HCT116 (cell line): ENCODE results near the gene FRMD4A. TPM values are rescaled to one million over a fixed set of nuclear protein-coding genes. Genes with fewer than 3 reads are reported as not detected.

Experiments
- ATAC-seq: fragments of 200-7000 bp; cut with Tn5 transposase; 2 replicates; pipeline ENCODE4 v1.9.1; 2020; ENCODE audit warnings: mild to moderate bottlenecking, moderate library complexity
- BruUV-seq: library from RNA; stranded (reverse); fragments of 400-500 nt; replicated peaks from 2 replicates; lab custom pipeline; 2021; lab: Mats Ljungman, UMichigan
- CTCF ChIA-PET: fragments of 300-600 bp; sonication (Branson Sonifier 250); formaldehyde crosslinking; loops from one replicate; lab custom pipeline; 2021; ENCODE audit warnings: antibody characterized with exemption; lab: Charles Lee
- POLR2A ChIA-PET: fragments of 300-600, 350-600 bp; sonication (Branson Sonifier 250); formaldehyde crosslinking; loops from one replicate; lab custom pipeline; 2021; ENCODE audit warnings: antibody characterized with exemption; lab: Charles Lee
- RAD21 ChIA-PET, 2 experiments: fragments of 300-600 bp; sonication (Branson Sonifier 250); formaldehyde crosslinking; loops; one replicate each; lab custom pipeline; 2023; ENCODE audit warnings: low total read pairs in 2 of 2; ENCODE audit not compliant: uncharacterized antibody in 2 of 2, unreplicated experiment in 2 of 2, low non-redundant PET in 1 of 2; lab: Charles Lee
- DNase-seq: peaks from one replicate; pipeline ENCODE4 v3.0.0-alpha.2; 2010; ENCODE audit warnings: low read depth, low spot score
- H2AFZ ChIP-seq: fragments of 200-600 bp; shearing (Covaris generic), sonication (generic); 2 replicates; pipeline ENCODE4 v1.6.1; 2017; ENCODE audit warnings: low read depth, mixed run types, mixed read lengths, antibody characterized with exemption, low read length; ENCODE audit not compliant: poor library complexity, severe bottlenecking
- H3K27ac ChIP-seq: 2 replicates; pipeline ENCODE4 v1.5.1; 2012; ENCODE audit warnings: low read depth, low read length
- H3K27me3 ChIP-seq: fragments of 200-600 bp; sonication (generic); 2 replicates; pipeline ENCODE4 v1.6.1; 2016; ENCODE audit warnings: mixed run types, low read length, mixed read lengths; ENCODE audit not compliant: insufficient read depth
- H3K36me3 ChIP-seq, 2 experiments: fragments of 200-500 bp in 1 of 2; fragments of 200-600 bp in 1 of 2; sonication (Bioruptor generic) in 1 of 2; sonication (generic) in 1 of 2; 2 replicates each; pipeline versions ENCODE4 v1.5.1 to v1.6.1; 2014 to 2016; ENCODE audit warnings: low read length in 2 of 2, inconsistent platforms in 1 of 2, mixed read lengths in 1 of 2, mixed run types in 1 of 2; ENCODE audit not compliant: insufficient read depth in 2 of 2, control insufficient read depth in 1 of 2
- H3K4me1 ChIP-seq, 2 experiments: fragments of 200-600 bp in 1 of 2; sonication (generic) in 1 of 2; 2 replicates each; pipeline versions ENCODE4 v1.5.1 to v1.6.1; 2012 to 2017; ENCODE audit warnings: low read length in 2 of 2, inconsistent platforms in 1 of 2, mild to moderate bottlenecking in 1 of 2, mixed read lengths in 1 of 2, mixed run types in 1 of 2, moderate library complexity in 1 of 2; ENCODE audit not compliant: insufficient read depth in 2 of 2, control insufficient read depth in 1 of 2
- H3K4me2 ChIP-seq: fragments of 200-600 bp; sonication (generic); 2 replicates; pipeline ENCODE4 v1.6.1; 2017; ENCODE audit warnings: mixed run types, low read length, mixed read lengths
- H3K4me3 ChIP-seq, 2 experiments: fragments of 200-600 bp in 1 of 2; sonication (generic) in 1 of 2; replicated peaks in 1 of 2; 2 replicates each; pipeline ENCODE4 v1.5.1; 2011 to 2016; ENCODE audit warnings: low read length in 2 of 2, control low read depth in 1 of 2, low read depth in 1 of 2, mild to moderate bottlenecking in 1 of 2, mixed read lengths in 1 of 2, mixed run types in 1 of 2
- H3K79me2 ChIP-seq: fragments of 200-600 bp; sonication (generic); 2 replicates; pipeline ENCODE4 v1.6.1; 2017; ENCODE audit warnings: mild to moderate bottlenecking, mixed run types, low read length, moderate library complexity, mixed read lengths; ENCODE audit not compliant: insufficient read depth
- H3K9ac ChIP-seq: fragments of 200-600 bp; sonication (generic); 2 replicates; pipeline ENCODE4 v1.6.1; 2016; ENCODE audit warnings: low read length, mixed read lengths
- H3K9me2 ChIP-seq: fragments of 200-600 bp; sonication (generic), shearing (Covaris generic); 2 replicates; pipeline ENCODE4 v1.6.1; 2017; ENCODE audit warnings: mixed run types, mild to moderate bottlenecking, moderate library complexity; ENCODE audit not compliant: insufficient read depth
- H3K9me3 ChIP-seq, 2 experiments: fragments of 200-500 bp in 1 of 2; fragments of 200-600 bp in 1 of 2; sonication (Bioruptor generic) in 1 of 2; sonication (generic) in 1 of 2; 2 replicates each; pipeline ENCODE4 v1.6.1; 2014 to 2017; ENCODE audit warnings: low read length in 2 of 2, mixed read lengths in 2 of 2, inconsistent platforms in 1 of 2, low read depth in 1 of 2, mild to moderate bottlenecking in 1 of 2, mixed run types in 1 of 2, moderate library complexity in 1 of 2; ENCODE audit not compliant: control insufficient read depth in 1 of 2, insufficient read depth in 1 of 2
- H4K20me1 ChIP-seq: fragments of 200-600 bp; sonication (generic), shearing (Covaris generic); 2 replicates; pipeline ENCODE4 v1.6.1; 2017; ENCODE audit warnings: mixed run types, mild to moderate bottlenecking, moderate library complexity; ENCODE audit not compliant: insufficient read depth
- CEBPB ChIP-seq: IDR thresholded peaks from 2 replicates; pipeline ENCODE4 v1.6.1; 2012; ENCODE audit warnings: low read depth
- EGR1 ChIP-seq: IDR thresholded peaks from 2 replicates; pipeline ENCODE4 v1.6.1; 2012; ENCODE audit warnings: low read depth
- ELF1 ChIP-seq: IDR thresholded peaks from 2 replicates; pipeline ENCODE4 v1.6.1; 2012; ENCODE audit warnings: low read depth, borderline replicate concordance
- EZH2phosphoT487 ChIP-seq: fragments of 200-600 bp; IDR thresholded peaks from 2 replicates; pipeline ENCODE4 v1.6.1; 2018; ENCODE audit warnings: antibody characterized with exemption, borderline replicate concordance
- FOSL1 ChIP-seq: IDR thresholded peaks from 2 replicates; pipeline ENCODE4 v1.6.1; 2012; ENCODE audit warnings: low read depth
- JUND ChIP-seq: IDR thresholded peaks from 2 replicates; pipeline ENCODE4 v1.6.1; 2012
- POLR2AphosphoS5 ChIP-seq: IDR thresholded peaks from 2 replicates; pipeline ENCODE4 v1.6.1; 2011; ENCODE audit warnings: mild to moderate bottlenecking, low read depth, low read length, moderate library complexity
- RAD21 ChIP-seq: IDR thresholded peaks from 2 replicates; pipeline ENCODE4 v1.6.1; 2012; ENCODE audit warnings: low read depth, mild to moderate bottlenecking
- SIN3A ChIP-seq: IDR thresholded peaks from 2 replicates; pipeline ENCODE4 v1.6.1; 2012; ENCODE audit warnings: low read depth
- SP1 ChIP-seq: IDR thresholded peaks from 2 replicates; pipeline ENCODE4 v1.6.1; 2012; ENCODE audit warnings: low read depth
- SRF ChIP-seq: IDR thresholded peaks from 2 replicates; pipeline ENCODE4 v1.6.1; 2012; ENCODE audit warnings: low read depth
- TCF7L2 ChIP-seq: IDR thresholded peaks from 2 replicates; pipeline ENCODE4 v1.7.0; 2011; ENCODE audit warnings: borderline replicate concordance, inconsistent platforms; ENCODE audit not compliant: insufficient read depth, insufficient read length; ENCODE audit errors: extremely low read depth
- YY1 ChIP-seq: IDR thresholded peaks from 2 replicates; pipeline ENCODE4 v1.6.1; 2011; ENCODE audit warnings: low read length, low read depth, moderate library complexity, mild to moderate bottlenecking; ENCODE audit not compliant: insufficient replicate concordance; ENCODE audit errors: extremely low read depth
- ZBTB33 ChIP-seq: IDR thresholded peaks from 2 replicates; pipeline ENCODE4 v1.6.1; 2011; ENCODE audit warnings: mild to moderate bottlenecking, low read length, moderate library complexity; ENCODE audit not compliant: insufficient replicate concordance; ENCODE audit errors: extremely low read depth
- intact Hi-C: fragments of 100-400 bp; cut with micrococcal nuclease; formaldehyde crosslinking; loops from 2 replicates; pipeline ENCODE4 v1.10.0; 2022
- total RNA-seq: library from RNA; stranded (reverse); gene quantifications from one replicate; pipeline ENCODE4 v1.2.1, GENCODE V29; 2021; ENCODE audit not compliant: unreplicated experiment

Gene FRMD4A
- total RNA-seq, 1 experiment from 2014 or later = 0.20 TPM

GRCh38 chr10:13718820-13719219, 611.9 kb downstream of the FRMD4A start:
- ChIA-PET RAD21 (no interaction called here), POLR2A (no interaction called here), CTCF (no interaction called here)
- Histone ChIP-seq H3K4me3 (no peak overlapping the region), H3K4me2 (no peak overlapping the region), H3K9me3 (no peaks in the 10 kb centered on the region), H3K27ac (no peak overlapping the region), H3K9me2 (no peaks in the 10 kb centered on the region), H3K27me3 (no peaks in the 10 kb centered on the region), H3K4me1 (peaks cover 0 to 2% of the 10 kb centered on the region in 2 experiments; a peak in 1 of 4 replicates), H3K36me3 (no peaks in the 10 kb centered on the region), H3K79me2 (no peaks in the 10 kb centered on the region), H3K9ac (no peak overlapping the region), H2AFZ (no peak overlapping the region), H4K20me1 (no peaks in the 10 kb centered on the region)
- DNase-seq (no peak), ATAC-seq (no peak)
- intact Hi-C loops = no loop called here
- no TSS peak for BruUV-seq
- no peak for TF ChIP-seq SIN3A
- TF ChIP-seq EZH2phosphoT487 = no peak
- no peak for TF ChIP-seq FOSL1
- no peak for TF ChIP-seq SRF
- TF ChIP-seq JUND = no peak
- no peak for TF ChIP-seq SP1
- TF ChIP-seq CEBPB = no peak
- TF ChIP-seq YY1 = no peak
- no peak for TF ChIP-seq RAD21
- no peak for TF ChIP-seq ZBTB33
- no peak for TF ChIP-seq POLR2AphosphoS5
- no peak for TF ChIP-seq EGR1
- TF ChIP-seq TCF7L2 = no peak
- no peak for TF ChIP-seq ELF1
